ENCODE results near the gene BLMH.
A peak's percentile ranks its signal among the peaks of the same experiment; 100 is the strongest.
"Not testable (repeated sequence)": the region's sequence is repeated elsewhere in the genome, so short reads cannot be mapped to it uniquely, and the experiment has no call there.

BLMH gene

DNA sequence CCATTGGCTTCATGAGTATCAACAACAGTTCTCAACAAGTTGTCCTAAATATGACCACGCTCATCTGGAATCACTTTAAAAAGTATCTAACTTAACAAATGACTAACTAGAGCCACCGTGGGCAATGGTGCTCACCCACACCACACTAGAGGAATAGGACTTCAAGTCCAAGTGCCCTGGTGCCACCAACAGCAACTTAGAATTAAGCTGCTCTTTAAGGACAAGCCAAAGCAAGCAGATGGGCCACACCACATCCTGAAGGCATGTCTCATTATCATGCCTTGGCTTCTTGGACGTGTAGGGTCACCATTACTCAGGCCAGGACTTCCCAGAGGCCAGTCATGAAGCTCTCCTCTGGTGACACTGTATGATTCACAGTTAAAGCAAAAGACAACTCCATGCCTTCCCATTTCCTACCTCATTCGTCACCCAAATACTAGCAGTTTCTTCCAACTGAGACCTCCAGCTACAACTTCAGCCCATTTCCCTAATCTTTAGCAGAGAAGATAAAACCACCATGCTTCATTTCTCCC, 46.8 kb downstream of the BLMH start:
- no peak for DNase-seq

DNA sequence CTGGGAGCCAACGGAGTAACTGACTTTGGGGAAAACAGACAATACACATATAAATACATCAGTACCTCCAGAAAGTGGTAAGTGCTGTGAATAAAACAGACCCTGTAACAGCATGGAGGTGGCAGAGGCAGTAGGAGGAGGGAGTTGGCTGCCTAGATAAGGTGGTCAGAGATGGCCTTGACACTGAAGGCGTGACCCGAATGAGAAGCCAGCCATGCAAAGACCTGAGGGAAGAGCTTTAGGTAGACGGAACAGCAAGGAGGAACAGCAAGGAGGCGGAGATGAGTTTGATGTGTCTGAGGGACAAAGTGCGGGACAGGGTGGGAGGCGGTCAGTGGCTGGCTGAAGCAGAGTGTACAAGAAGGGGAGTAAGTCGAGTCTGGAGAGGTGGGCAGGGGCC, 48.2 kb downstream of the BLMH start:
- DNase-seq: no peak

DNA sequence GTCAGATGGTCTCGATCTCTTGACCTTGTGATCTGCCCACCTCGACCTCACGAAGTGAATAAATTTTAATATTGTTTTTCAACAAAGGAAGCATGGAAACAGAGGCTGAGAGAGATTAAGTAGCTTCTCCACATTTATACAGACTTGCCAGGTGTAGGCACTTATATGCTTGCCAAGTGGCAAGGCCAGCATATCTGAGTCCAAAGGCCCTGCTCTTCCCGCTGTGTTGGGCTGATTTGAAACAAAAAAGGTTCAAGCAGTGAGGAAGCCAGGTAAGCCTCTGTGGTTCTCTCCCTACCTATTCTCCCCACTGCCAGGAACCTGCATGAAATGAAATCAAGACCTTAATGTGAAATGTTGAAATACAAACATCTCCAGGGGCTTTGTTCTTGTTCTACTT, 48.7 kb downstream of the BLMH start:
- no peak for DNase-seq

DNA sequence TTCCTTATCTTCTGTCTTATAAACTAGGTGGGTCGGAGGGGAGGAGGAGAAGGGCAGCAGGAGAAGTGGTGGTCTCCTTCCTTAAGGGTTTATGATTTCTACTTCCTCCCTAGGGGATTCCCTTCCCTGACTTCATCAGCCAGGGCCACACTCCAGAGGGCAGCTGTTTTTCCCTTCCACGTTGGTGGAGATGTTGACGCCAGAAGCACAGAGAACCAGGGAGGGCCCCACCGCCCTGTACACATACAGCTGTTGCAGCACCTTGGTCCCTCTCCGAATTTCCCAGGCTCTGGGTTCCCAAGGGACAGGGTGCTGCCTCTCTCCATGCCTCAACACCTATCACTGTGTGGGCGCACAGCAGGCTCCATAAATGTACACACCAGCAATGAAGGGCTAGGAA, 50.7 kb downstream of the BLMH start:
- no peak for DNase-seq

DNA sequence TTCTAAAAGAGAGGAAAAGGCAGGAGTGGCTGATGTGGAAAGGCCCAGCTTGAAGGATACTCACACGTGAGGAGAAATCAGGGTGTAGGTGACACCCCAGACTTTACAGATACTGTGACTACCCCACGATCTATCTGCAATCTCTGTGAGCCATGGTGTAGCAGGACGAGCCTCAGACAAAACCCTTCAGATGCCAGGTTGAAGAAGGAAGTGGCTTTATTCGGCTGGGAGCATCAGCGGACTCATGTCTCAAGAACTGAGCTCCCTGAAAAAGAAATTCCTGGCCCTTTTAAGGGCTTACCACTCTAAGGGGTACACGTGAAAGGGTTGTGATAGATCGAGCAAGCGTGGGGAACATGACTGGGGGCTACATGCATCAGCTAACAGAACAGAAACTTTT, 51.6 kb downstream of the BLMH start:
- DNase-seq: no peak

DNA sequence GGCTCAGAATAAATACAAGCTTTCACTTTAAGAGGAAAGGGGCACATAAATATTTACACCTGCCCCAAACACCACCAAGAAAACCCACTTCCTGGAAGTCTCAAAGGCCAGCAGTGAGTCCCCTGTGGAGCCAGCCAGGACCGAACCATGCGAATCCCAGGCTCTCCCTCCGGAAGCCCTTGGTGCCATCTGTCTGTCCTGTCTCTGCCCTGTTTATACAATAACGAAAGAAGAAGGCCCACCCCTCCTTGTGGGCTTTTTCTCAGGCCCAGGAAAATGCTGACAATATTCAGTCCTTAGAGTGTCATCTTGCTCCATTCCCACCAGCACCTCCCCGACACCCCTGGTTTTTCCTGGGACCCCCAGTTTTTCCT, 52.7 kb downstream of the BLMH start:
- no peak for DNase-seq

DNA sequence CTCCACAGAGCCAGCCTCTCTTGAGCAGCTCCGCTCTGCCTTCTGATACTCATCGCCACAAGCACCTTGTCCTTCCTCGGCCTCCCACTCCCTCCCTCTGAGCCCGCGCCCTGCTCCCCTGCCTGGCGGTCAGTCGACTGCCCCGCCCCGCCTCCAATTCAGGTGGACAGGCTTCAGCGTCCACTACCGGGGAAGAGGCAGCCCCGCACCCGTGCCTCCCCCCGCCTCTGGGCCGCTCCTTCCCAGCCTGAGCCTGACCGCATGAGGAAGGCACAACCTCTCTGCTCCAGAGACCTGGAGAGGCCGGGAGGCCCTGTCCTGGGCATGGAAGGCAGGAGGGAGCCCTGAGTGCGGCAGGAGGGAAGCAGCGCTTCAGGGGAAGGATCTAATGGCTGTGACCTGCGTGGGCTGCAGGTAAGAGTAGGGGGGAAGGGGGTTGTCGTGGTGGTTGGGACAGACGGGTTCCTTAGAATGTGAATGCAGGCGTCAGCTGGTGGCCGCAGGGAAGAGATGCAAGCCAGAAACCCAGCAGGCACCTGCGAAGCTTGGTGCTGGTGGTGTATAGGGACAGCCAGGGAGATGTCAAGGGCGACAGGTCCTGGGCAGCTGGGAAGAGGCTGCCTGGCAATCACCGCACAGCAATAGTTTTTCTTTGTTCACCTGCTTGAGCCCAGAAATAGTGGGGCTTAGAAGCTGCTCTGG, 53.2 kb downstream of the BLMH start:
- DNase-seq: no peak

DNA sequence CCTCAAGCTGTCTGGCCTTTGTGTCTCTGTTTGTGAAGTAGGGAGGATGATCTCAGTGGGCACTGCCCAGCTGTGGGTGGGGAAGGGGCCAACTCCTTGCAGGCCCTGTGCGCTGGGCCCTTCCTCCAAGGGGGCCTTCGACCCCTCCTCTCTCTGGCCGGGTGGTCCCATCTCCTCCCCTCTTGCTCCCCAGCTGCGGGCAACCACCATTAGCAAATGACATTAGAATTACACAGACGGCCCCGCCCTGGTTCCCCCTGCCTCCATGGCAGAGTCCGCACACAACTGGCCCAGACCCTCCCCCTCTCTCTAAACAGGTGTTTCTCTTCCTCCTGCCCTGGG, 53.8 kb downstream of the BLMH start:
- DNase-seq: no peak

DNA sequence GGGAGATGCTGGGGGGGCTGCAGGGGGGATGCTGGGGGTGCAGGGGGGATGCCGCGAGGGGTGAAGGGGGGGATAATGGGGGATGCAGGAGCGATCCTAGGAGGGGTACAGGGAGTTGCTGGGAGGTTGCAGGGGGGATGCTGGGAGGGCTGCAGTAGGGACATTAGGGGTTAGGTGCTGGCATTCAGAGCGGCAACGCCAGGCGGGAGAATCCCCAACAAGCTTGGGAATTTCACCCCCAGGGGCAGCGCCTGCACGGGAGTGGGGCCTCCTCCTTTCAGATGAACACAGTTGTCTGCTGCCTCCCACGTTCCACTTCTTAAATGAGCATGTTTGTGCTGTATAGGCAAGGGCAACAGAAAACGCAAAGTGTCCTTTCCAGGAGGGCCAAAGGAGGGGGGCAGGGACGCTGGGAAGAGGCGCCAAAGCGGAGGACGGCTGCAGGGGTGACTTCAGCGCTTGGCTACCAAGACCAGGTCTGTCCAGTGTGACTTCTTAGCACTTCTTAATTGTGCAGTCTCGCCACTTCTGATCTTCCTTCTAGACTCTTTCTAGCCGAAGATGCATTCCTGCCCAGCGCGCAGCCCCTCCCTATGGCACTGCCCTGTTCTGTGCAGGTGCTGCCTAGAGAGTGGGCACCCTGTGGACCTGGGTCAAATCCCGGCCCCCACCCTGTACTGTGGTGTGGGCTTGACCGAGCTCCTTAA, 54.3 kb downstream of the BLMH start:
- DNase-seq: no peak

DNA sequence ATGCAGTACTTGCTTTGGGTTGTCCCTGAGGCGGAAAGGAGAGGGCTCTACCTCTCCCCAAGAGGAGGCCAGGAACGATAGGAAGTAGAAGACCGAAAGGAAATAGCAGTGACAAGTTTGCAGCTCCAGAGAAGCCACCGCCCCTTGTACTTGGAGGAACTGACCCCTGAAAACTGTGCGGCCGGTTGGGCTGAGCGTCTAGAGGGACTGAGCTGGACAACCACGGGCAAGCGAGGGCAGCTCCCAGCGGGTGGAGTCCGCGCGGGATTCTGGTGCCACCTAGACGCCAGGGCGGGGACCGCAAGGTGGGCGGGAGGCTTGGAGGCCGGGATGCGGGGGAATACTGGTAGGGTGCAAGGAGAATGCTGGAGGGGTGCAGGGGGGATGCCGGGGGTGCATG, 55.0 kb downstream of the BLMH start:
- no peak for DNase-seq

DNA sequence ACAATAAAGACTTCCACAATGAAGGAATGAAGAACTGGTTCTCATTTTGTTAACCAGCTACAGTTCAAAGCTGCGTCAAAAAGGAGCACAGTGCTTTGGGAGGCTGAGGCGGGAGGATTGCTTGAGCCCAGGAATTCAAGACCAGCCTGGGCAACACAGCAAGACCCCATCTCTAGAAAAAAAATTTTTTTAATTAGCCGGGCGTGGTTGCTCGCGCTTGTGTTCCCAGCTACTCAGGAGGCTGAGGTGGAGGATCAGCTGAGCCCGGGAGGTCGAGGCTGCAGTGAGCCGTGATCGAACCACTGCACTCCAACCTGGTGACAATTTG, 55.5 kb downstream of the BLMH start:
- no peak for DNase-seq

DNA sequence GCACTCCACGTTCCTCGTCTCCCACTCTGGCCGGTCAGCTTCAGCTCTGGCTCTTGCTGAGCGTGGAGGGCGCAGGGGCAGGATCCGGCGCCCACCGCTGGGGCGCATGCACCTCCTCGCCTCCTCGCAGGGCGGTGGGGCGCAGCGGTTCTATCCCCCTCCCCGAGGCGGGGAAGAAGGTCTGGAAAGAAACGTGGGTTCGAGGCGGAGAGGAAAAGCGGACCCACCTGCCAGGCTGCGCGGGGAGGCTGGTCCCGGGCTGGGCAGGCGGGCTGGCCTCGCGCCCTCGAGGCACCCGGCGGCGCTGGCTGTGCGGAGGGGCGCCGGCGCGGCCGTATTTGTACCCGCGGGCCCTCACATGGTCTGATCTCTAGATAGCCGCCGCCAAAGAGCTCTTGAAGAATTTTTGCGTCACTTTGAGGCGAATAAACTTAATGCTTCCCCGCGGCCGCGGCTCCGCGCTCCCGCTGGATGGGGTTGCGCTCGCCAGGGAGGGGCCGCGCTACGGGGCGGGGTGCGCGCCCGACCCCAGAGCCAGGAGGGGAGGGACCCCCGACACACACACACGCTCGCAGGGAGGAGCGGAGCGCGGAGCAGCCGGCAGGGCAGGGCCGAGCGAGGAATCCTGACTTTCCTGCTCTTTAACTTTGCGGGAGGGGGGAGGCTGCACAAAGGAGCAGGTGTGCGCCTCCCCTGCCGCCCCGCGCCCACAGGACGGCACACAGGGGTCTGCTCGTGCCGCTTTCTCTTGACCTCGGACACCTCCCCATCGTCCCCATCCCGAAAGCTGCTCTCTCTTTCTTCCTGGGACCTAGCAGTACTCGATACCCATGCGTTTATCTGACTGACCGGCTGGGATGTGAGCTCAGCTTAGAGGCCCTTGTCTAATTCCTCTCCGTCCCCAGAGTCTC, 56.1 kb downstream of the BLMH start, which contains the start of gene SLC6A4:
TSS of gene SLC6A4 (minus strand) at position 312 of the 911 bp plus-strand sequence. CDS start 13,739 bp downstream, outside the sequence.
- DNase-seq: no peak

DNA sequence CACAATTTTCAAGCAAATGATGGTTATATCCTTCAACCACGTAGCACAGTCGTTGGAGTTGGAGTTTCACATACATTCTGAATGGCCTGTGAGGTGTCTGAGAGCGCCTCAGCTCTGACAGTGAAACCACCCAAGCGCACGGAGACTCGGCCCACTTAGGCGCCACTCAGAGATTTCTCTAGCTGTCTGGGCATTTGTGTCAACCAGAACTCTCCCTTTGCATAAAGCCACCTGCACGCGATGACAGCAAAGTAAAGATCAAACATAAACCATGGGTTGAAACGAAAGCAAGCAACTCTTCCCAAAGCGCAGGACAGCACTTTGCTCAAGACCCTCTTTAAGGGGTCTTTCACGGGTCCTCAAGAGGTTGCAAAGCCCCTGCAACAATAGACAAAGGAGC, 56.8 kb downstream of the BLMH start:
- DNase-seq: peak; percentile 23

DNA sequence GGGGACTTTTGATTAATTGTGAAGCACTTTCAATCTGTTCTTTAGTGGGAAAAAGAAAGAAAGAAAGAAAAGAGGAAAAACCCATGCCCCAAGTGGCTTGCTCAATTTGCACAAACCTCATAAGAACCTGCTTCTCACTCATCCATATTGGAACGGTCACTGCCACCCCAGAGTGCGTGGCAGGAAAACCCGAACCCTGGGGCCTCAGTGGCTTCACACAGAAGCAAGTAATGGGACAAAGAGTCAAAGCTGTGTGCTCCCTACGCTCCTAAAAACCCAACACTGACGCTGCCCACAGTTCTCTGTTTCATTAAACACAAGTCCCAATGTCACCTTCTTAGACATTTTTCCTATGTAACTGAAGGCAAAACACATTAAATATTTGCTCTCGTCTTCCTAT, 57.4 kb downstream of the BLMH start:
- DNase-seq: no peak

DNA sequence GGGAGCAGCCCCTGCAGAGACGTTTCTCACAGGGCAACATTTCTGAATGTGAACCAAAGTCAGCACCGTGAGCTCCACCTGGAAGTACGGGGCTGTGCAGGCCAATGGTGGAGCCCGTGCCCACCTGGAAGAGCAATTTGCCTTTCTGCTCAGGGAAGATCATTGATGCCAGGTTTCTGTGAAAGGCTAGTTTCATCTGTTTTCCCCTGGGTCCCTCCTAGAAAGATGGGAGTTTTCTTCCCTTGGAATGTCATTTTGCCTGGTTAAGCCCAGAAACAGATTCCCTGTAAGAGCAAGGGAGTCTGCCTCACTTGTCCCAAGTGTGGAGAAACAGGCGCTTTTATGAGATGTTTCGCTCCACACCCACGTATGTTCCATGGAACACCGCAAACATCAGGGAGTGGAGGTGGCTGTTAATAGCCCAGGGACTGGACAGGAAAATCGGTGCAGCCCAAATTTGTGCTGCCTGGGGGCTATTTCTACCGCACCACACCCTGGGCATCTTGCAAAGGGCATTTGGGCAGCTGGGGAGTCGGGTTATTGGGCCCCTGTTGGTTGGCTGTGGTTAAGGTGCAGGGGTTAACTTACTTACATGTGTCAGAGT, 58.8 kb downstream of the BLMH start:
- DNase-seq: no peak

DNA sequence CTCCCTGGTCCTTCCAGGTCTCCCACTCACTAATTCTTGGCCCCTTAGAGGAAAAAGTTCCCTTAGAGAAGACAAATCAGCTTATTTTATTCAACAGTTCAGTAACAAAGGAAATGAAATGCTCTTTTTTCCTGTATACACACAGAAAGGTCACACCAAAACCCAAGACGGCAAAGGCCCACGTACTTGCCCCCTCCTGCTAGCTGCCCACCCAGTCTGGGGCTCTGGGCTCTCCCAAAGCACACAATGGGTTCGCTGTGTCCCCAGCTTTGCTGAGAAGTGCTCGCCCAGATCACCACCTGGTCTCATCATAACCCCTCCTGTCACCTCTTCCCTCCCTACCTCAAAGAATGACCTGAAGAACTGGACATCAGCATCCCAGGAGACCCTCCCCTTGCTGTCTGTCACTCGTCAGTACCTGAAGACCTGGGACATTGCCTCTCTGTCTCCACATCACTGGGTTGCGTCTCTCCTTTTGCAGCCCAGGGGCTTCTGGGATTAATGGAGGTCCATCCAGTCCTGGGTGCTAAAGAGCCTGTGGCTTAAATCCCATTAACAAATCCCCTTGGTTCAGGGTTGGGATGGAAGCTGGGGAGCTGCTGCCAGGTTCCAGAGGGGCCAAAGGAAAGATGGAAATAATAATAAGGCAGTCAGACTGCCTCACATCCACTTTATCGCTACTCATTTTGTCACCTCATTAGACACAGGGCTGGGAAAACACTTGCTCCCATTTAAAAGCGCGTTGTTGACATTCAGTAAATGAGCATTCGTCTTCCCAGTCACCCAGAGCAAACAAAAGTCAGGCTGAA, 59.5 kb downstream of the BLMH start:
- DNase-seq: no peak

DNA sequence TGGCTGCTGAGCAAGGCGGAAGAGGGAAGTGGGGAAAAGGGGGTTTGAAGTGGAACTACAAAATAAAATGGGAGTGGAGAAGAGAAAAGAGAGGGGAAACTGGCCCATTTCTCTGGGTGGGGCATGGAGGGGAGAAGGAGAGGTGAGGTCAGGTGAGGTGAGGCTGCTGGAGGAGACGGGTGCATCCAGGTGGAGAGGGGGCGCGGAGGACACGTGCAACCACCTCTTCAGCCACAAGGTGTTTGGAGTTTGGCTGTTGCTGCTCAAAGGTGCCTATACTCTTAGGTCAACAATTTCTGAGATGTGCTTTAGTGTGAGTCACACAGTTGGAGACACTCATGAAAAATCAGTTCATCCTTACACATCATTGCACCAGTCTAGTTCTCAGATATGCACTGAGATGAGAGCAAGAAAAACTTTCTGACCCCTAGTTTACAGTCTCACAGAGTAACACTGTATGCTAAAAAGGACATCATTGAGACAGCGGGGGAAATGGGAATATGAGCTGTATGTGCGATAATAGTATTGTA, 61.1 kb downstream of the BLMH start:
- DNase-seq: no peak

DNA sequence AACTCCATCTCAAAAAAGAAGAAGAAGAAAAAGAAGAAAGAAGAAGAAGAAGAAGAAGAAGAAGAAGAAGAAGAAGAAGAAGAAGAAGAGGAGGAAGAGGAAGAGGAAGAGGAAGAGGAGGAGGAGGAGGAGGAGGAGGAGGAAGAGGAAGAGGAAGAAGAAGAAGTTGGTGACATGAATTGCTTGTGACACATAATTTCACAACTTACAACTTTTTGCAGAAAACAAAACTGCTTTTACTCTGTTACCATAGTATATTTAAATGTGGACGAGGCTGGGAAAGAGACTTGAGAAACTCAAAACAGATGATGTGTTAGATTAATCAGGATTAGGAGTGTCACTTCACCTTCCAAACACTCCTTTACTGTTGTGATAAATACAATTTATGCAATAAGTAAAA, 61.7 kb downstream of the BLMH start:
- DNase-seq: not testable (repeated sequence)

DNA sequence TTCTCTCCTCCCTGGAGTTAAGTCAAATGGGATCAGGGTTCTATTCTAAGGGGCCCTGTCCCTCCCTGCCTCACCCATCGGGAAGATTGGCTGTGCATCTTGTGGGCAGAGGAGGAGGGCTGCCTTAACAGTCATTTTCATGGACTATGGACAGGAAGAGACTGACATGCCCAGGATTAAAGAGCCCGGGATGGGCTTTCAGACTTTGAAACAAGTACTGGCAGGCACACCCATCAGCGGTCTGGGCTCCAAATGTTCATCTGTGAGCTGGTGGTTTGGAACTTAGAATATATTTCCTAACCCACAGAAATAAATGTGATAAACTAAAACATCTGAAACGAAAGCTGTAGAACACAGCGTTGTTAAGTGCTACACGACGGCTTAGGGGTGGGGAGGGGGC, 62.7 kb downstream of the BLMH start:
- DNase-seq: no peak

DNA sequence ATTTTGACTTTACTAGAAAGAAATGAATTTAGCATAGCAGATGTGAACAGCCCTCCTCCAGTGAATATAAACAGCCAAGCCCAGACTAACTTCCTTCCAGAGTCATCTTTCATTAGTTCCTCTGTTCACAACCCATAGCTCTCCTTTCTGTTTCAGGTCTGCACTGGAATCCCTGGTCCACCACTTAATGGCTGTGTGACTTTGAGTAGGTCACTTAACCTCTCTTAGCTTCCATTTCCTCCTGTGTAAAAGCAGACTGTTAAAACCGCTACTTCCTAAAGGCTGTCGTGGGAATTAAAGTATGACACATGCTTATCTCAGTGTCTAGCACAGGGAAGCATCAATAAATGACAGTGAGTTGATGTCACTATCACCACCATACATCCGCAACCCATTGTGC, 63.7 kb downstream of the BLMH start:
- DNase-seq: no peak

DNA sequence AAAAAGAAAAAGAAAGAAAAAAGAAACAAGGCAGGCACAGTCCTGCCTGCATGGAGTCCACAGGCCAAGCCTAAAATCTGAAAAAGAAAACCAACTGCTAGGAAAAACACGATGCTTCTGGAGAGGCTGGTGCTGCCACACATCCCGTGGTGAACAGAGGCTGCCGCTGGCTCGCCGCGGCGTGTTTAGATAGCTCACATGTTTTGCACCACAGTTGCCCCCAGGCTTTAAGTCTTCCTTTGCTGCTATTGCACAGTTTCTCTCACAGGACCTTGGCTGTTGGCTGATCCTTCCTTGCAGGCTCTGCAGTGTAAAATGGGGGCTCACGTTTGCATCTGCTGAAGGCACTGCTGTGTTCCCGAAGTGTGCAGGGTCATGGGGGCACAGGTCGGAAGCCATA, 64.9 kb downstream of the BLMH start:
- DNase-seq: no peak

DNA sequence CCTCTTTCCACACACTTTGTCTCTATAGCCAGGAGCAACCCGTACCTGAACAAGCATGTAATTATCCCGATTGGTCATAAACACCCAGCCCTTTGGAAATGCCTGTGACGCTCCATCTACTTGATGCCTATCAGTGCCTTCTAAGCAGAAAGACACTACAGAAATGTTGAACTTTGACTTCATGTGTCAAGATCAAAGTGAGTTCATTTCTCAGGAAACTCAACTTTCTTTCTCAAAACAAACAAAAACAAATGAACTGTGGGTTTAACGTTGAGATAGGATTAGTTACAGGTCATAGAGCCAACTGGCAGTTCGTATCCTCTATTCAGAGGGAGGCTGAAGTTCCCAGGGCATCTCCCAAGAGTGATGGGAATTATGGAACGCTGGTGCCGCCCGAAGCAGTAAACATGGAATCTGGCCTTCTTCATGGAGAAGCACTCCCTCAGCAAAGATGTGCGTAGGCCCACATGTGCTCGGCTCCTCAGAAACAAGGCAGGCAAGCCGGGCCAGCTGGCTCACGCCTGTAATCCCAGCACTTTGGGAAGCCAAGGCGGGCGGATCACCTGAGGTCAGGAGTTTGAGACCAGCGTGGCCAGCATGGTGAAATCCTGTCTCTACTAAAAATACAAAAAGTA, 65.7 kb downstream of the BLMH start:
- no peak for DNase-seq

Measured in stimulated activated CD4-positive, alpha-beta T cell treated with anti-CD3 and anti-CD28 coated beads, Interleukin-1b, Interleukin-23, amount 100 ng/mL, for 48 hours (primary cell).